22Rv1 (cell line): ENCODE data around the gene ERN2.
A peak's percentile ranks its signal among the peaks of the same experiment; 100 is the strongest.

Experiments used
- H3K27ac ChIP-seq: fragments of 450-650 bp; 2 replicates; pipeline ENCODE4 v1.5.1; 2017
- CTCF ChIP-seq: fragments of 450-650 bp; IDR thresholded peaks from 2 replicates; pipeline ENCODE4 v1.5.1; 2017; ENCODE audit warnings: mild to moderate bottlenecking
- ZFX ChIP-seq: fragments of 450-650 bp; IDR thresholded peaks from 2 replicates; pipeline ENCODE4 v1.6.1; 2017; ENCODE audit warnings: antibody characterized with exemption, borderline replicate concordance

The ERN2 gene

GRCh38 chr16:23651943-23652468 is 61.0 kb downstream of the ERN2 start:
- TF ChIP-seq ZFX (no peak), CTCF (no peak)
- H3K27ac ChIP-seq: no peak overlapping the region

GRCh38 chr16:23650674-23651416 is 62.2 kb downstream of the ERN2 start:
- TF ChIP-seq ZFX (no peak), CTCF (no peak)
- H3K27ac ChIP-seq: no peak overlapping the region

- H3K27ac ChIP-seq: peak overlapping the region; percentile 73; the same call in 1 of the 2 replicates
- TF ChIP-seq ZFX (no peak), CTCF (no peak)
Observed at GRCh38 chr16:23642246-23642774, 70.7 kb downstream of the ERN2 start.

- peak within 1 kb of the TSS; percentile 73 for H3K27ac ChIP-seq
- TF ChIP-seq ZFX: no peak
- no peak for TF ChIP-seq CTCF
Observed at GRCh38 chr16:23640931-23641765, 71.9 kb downstream of the ERN2 start, which contains the start of the genes DCTN5 and PALB2. DCTN5 (plus strand) TSS chr16:23641466; CDS start chr16:23641543, 77 bp downstream. PALB2 (minus strand) TSS chr16:23641310; CDS start chr16:23641157, 153 bp downstream.

GRCh38 chr16:23640615-23640930 is 72.4 kb downstream of the ERN2 start:
- TF ChIP-seq CTCF (no peak), ZFX (no peak)
- peak overlapping the region; percentile 73 for H3K27ac ChIP-seq
